ENCODE data around the gene RBMS1.

Gene RBMS1

GRCh38 chr2:160268151-160268781 lies 225.3 kb downstream of the RBMS1 start:
- H3K36me3 Mint-ChIP-seq (ENCODE audit: insufficient read depth): peaks cover 24% of the 10 kb centered on the region
- H3K27ac Mint-ChIP-seq (ENCODE audit: low read depth): no peak overlapping the region
- no peak for DNase-seq (ENCODE audit: low spot score in 2 of 2)
- no peak for ATAC-seq (replicated peaks; ENCODE audit: extremely low read depth, poor library complexity, severe bottlenecking)
- H3K4me1 Mint-ChIP-seq: peaks cover 30% of the 10 kb centered on the region
- H3K27me3 Mint-ChIP-seq: no peaks in the 10 kb centered on the region
- no peak overlapping the region for H3K4me3 Mint-ChIP-seq
- no peaks in the 10 kb centered on the region for H3K9me3 Mint-ChIP-seq

- H3K36me3 Mint-ChIP-seq (ENCODE audit: insufficient read depth): peaks cover 20% of the 10 kb centered on the region
- peaks cover 30% of the 10 kb centered on the region for H3K4me1 Mint-ChIP-seq
- H3K9me3 Mint-ChIP-seq: no peaks in the 10 kb centered on the region
- ATAC-seq (replicated peaks; ENCODE audit: extremely low read depth, poor library complexity, severe bottlenecking) (no peak), DNase-seq (ENCODE audit: low spot score in 2 of 2) (no peak)
- no peaks in the 10 kb centered on the region for H3K27me3 Mint-ChIP-seq
- H3K27ac Mint-ChIP-seq (ENCODE audit: low read depth): no peak overlapping the region
- no peak overlapping the region for H3K4me3 Mint-ChIP-seq
These were observed 225.9 kb downstream of the RBMS1 start for GRCh38 chr2:160267692-160268091.

GRCh38 chr2:160267022-160267421 lies 226.6 kb downstream of the RBMS1 start:
- Mint-ChIP-seq H3K27me3 (no peaks in the 10 kb centered on the region), H3K36me3 (ENCODE audit: insufficient read depth) (peaks cover 16% of the 10 kb centered on the region), H3K4me1 (peaks cover 30% of the 10 kb centered on the region), H3K4me3 (no peak overlapping the region), H3K27ac (ENCODE audit: low read depth) (no peak overlapping the region), H3K9me3 (no peaks in the 10 kb centered on the region)
- ATAC-seq (replicated peaks; ENCODE audit: extremely low read depth, poor library complexity, severe bottlenecking): no peak
- DNase-seq (ENCODE audit: low spot score in 2 of 2): no peak

- DNase-seq (ENCODE audit: low spot score in 2 of 2) (no peak), ATAC-seq (replicated peaks; ENCODE audit: extremely low read depth, poor library complexity, severe bottlenecking) (peak; percentile 48)
- Mint-ChIP-seq H3K27ac (ENCODE audit: low read depth) (peak overlapping the region; percentile 69), H3K36me3 (ENCODE audit: insufficient read depth) (peaks cover 8% of the 10 kb centered on the region), H3K4me3 (no peak overlapping the region), H3K4me1 (peaks cover 30% of the 10 kb centered on the region), H3K27me3 (no peaks in the 10 kb centered on the region), H3K9me3 (no peaks in the 10 kb centered on the region)
These were observed 227.5 kb downstream of the RBMS1 start for GRCh38 chr2:160266037-160266551.

- DNase-seq (ENCODE audit: low spot score in 2 of 2) (no peak), ATAC-seq (replicated peaks; ENCODE audit: extremely low read depth, poor library complexity, severe bottlenecking) (no peak)
- no peaks in the 10 kb centered on the region for H3K27me3 Mint-ChIP-seq
- H3K36me3 Mint-ChIP-seq (ENCODE audit: insufficient read depth): peaks cover 4% of the 10 kb centered on the region
- no peak overlapping the region for H3K4me3 Mint-ChIP-seq
- H3K27ac Mint-ChIP-seq (ENCODE audit: low read depth): no peak overlapping the region
- H3K9me3 Mint-ChIP-seq: peaks cover 5% of the 10 kb centered on the region
- H3K4me1 Mint-ChIP-seq: peaks cover 22% of the 10 kb centered on the region
These were observed 229.3 kb downstream of the RBMS1 start for GRCh38 chr2:160264308-160264707.

GRCh38 chr2:160261732-160262131 lies 231.9 kb downstream of the RBMS1 start:
- Mint-ChIP-seq H3K36me3 (ENCODE audit: insufficient read depth) (peaks cover 4% of the 10 kb centered on the region), H3K27ac (ENCODE audit: low read depth) (no peak overlapping the region), H3K4me3 (no peak overlapping the region), H3K27me3 (no peaks in the 10 kb centered on the region), H3K9me3 (peaks cover 5% of the 10 kb centered on the region), H3K4me1 (peaks cover 17% of the 10 kb centered on the region)
- ATAC-seq (replicated peaks; ENCODE audit: extremely low read depth, poor library complexity, severe bottlenecking) (no peak), DNase-seq (ENCODE audit: low spot score in 2 of 2) (no peak)

GRCh38 chr2:160258492-160258805 lies 235.2 kb downstream of the RBMS1 start:
- ATAC-seq (replicated peaks; ENCODE audit: extremely low read depth, poor library complexity, severe bottlenecking) (no peak), DNase-seq (ENCODE audit: low spot score in 2 of 2) (no peak)
- Mint-ChIP-seq H3K27me3 (peaks cover 17% of the 10 kb centered on the region), H3K27ac (ENCODE audit: low read depth) (no peak overlapping the region), H3K4me1 (no peaks in the 10 kb centered on the region), H3K4me3 (no peak overlapping the region), H3K36me3 (ENCODE audit: insufficient read depth) (peaks cover 3% of the 10 kb centered on the region), H3K9me3 (peaks cover 5% of the 10 kb centered on the region)

- Mint-ChIP-seq H3K27me3 (peaks cover 19% of the 10 kb centered on the region), H3K27ac (ENCODE audit: low read depth) (no peak overlapping the region), H3K9me3 (peaks cover 5% of the 10 kb centered on the region), H3K4me1 (no peaks in the 10 kb centered on the region), H3K4me3 (no peak overlapping the region), H3K36me3 (ENCODE audit: insufficient read depth) (peaks cover 3% of the 10 kb centered on the region)
- no peak for DNase-seq (ENCODE audit: low spot score in 2 of 2)
- ATAC-seq (replicated peaks; ENCODE audit: extremely low read depth, poor library complexity, severe bottlenecking): no peak
These were observed 235.7 kb downstream of the RBMS1 start for GRCh38 chr2:160257743-160258491.

- H3K4me1 Mint-ChIP-seq: no peaks in the 10 kb centered on the region
- no peak for ATAC-seq (replicated peaks; ENCODE audit: extremely low read depth, poor library complexity, severe bottlenecking)
- H3K27ac Mint-ChIP-seq (ENCODE audit: low read depth): no peak overlapping the region
- peaks cover 19% of the 10 kb centered on the region for H3K27me3 Mint-ChIP-seq
- peaks cover 5% of the 10 kb centered on the region for H3K9me3 Mint-ChIP-seq
- H3K4me3 Mint-ChIP-seq: no peak overlapping the region
- peaks cover 3% of the 10 kb centered on the region for H3K36me3 Mint-ChIP-seq (ENCODE audit: insufficient read depth)
- DNase-seq (ENCODE audit: low spot score in 2 of 2): no peak
These were observed 236.4 kb downstream of the RBMS1 start for GRCh38 chr2:160257041-160257742.

- H3K4me3 Mint-ChIP-seq: no peak overlapping the region
- H3K4me1 Mint-ChIP-seq: no peaks in the 10 kb centered on the region
- H3K36me3 Mint-ChIP-seq (ENCODE audit: insufficient read depth): peaks cover 3% of the 10 kb centered on the region
- peaks cover 5% of the 10 kb centered on the region for H3K9me3 Mint-ChIP-seq
- H3K27me3 Mint-ChIP-seq: peaks cover 19% of the 10 kb centered on the region
- H3K27ac Mint-ChIP-seq (ENCODE audit: low read depth): no peak overlapping the region
- DNase-seq (ENCODE audit: low spot score in 2 of 2) (no peak), ATAC-seq (replicated peaks; ENCODE audit: extremely low read depth, poor library complexity, severe bottlenecking) (no peak)
These were observed 237.1 kb downstream of the RBMS1 start for GRCh38 chr2:160256507-160256906.

GRCh38 chr2:160255408-160255807 lies 238.2 kb downstream of the RBMS1 start:
- H3K4me3 Mint-ChIP-seq: no peak overlapping the region
- H3K4me1 Mint-ChIP-seq: no peaks in the 10 kb centered on the region
- H3K9me3 Mint-ChIP-seq: peaks cover 5% of the 10 kb centered on the region
- H3K27me3 Mint-ChIP-seq: peaks cover 19% of the 10 kb centered on the region
- no peak overlapping the region for H3K27ac Mint-ChIP-seq (ENCODE audit: low read depth)
- H3K36me3 Mint-ChIP-seq (ENCODE audit: insufficient read depth): peaks cover 4% of the 10 kb centered on the region
- no peak for ATAC-seq (replicated peaks; ENCODE audit: extremely low read depth, poor library complexity, severe bottlenecking)
- DNase-seq (ENCODE audit: low spot score in 2 of 2): no peak

GRCh38 chr2:160254189-160254762 lies 239.3 kb downstream of the RBMS1 start:
- H3K27ac Mint-ChIP-seq (ENCODE audit: low read depth): no peak overlapping the region
- DNase-seq (ENCODE audit: low spot score in 2 of 2) (no peak), ATAC-seq (replicated peaks; ENCODE audit: extremely low read depth, poor library complexity, severe bottlenecking) (no peak)
- no peak overlapping the region for H3K4me3 Mint-ChIP-seq
- no peaks in the 10 kb centered on the region for H3K9me3 Mint-ChIP-seq
- peaks cover 4% of the 10 kb centered on the region for H3K36me3 Mint-ChIP-seq (ENCODE audit: insufficient read depth)
- H3K4me1 Mint-ChIP-seq: no peaks in the 10 kb centered on the region
- H3K27me3 Mint-ChIP-seq: peaks cover 19% of the 10 kb centered on the region

Data from central memory CD8-positive, alpha-beta T cell (primary cell).